ENCODE results near the gene MED13L. TPM values are rescaled to one million over a fixed set of nuclear protein-coding genes. Genes with fewer than 3 reads are reported as not detected.

MED13L gene
- total and polyA plus RNA-seq, 2 donors (not counting 3 experiments of a cell fraction or from before 2014, with no cell fraction given): 27.4 to 93.6 TPM

- CTCF ChIA-PET: no interaction called here
- no peak overlapping the region for H3K4me2 ChIP-seq (ENCODE audit: insufficient read depth, low read length)
- no peak for DNase-seq (ENCODE audit: low read depth, low spot score)
- POLR2A ChIA-PET: no interaction called here
- H3K4me1 ChIP-seq (ENCODE audit: control insufficient read depth, extremely low read depth, insufficient read depth, low read length): no peaks in the 10 kb centered on the region
- H3K36me3 ChIP-seq (ENCODE audit: control insufficient read depth in 2 of 2, extremely low read depth in 1 of 2, insufficient read depth in 2 of 2, low read length in 2 of 2): peaks cover 4 to 31% of the 10 kb centered on the region in 2 experiments
- no peak overlapping the region for H3K9ac ChIP-seq (replicated peaks; ENCODE audit: extremely low read depth, insufficient read depth, low read length)
- FAIRE-seq: no peak
- no peak overlapping the region for H2AFZ ChIP-seq (ENCODE audit: low read depth, low read length)
- no peaks in the 10 kb centered on the region for H3K9me1 ChIP-seq (replicated peaks; ENCODE audit: control insufficient read depth, extremely low read depth, insufficient read depth, low read length)
- BruUV-seq (replicated peaks): no TSS peak
- H3K9me3 ChIP-seq (replicated peaks; ENCODE audit: control insufficient read depth, insufficient read depth, low read length): no peaks in the 10 kb centered on the region
- dilution Hi-C loops (cut with MboI; ENCODE audit: extremely low pct_ligation_motif_present, low sequenced_read_pairs): no loop called here
- intact Hi-C loops (cut with micrococcal nuclease): no loop called here
- H3K79me2 ChIP-seq (ENCODE audit: control insufficient read depth, insufficient read depth, low read length): no peaks in the 10 kb centered on the region
- H3K4me3 ChIP-seq (replicated peaks in 1 of 3; ENCODE audit: insufficient read depth in 1 of 3, low read depth in 1 of 3, low read length in 3 of 3): no peak overlapping the region
- TF ChIP-seq CTCF (IDR thresholded peaks at IDR 0.05; ENCODE audit: extremely low read depth in 1 of 2, insufficient read depth in 1 of 2, low read depth in 1 of 2, low read length in 2 of 2): no peak
- TF ChIP-seq POLR2AphosphoS5 (IDR thresholded peaks at IDR 0.05; ENCODE audit: insufficient read depth, low read depth, low read length): no peak
- TF ChIP-seq MAX (IDR thresholded peaks at IDR 0.05; ENCODE audit: insufficient read depth, insufficient read length): no peak
- no peak for TF ChIP-seq GATA2 (IDR thresholded peaks at IDR 0.05; ENCODE audit: insufficient read depth, insufficient read length, low read depth, low read length)
- no peak for TF ChIP-seq POLR2A (IDR thresholded peaks at IDR 0.05; ENCODE audit: low read depth, low read length)
- no peak for TF ChIP-seq JUN (IDR thresholded peaks at IDR 0.05; ENCODE audit: borderline replicate concordance, insufficient read depth, insufficient read length, low read depth)
- no peak for TF ChIP-seq EZH2 (IDR thresholded peaks at IDR 0.05; ENCODE audit: borderline replicate concordance, low read depth, low read length, severe bottlenecking)
- TF ChIP-seq FOS (IDR thresholded peaks at IDR 0.05; ENCODE audit: borderline replicate concordance, insufficient read depth, low read length): no peak
- TF ChIP-seq MYC (IDR thresholded peaks at IDR 0.05; ENCODE audit: low read depth, low read length): no peak
- H4K20me1 ChIP-seq (replicated peaks; ENCODE audit: control insufficient read depth, extremely low read depth, insufficient read depth, low read length): no peaks in the 10 kb centered on the region
- H3K27me3 ChIP-seq (ENCODE audit: control insufficient read depth in 2 of 2, insufficient read depth in 2 of 2, low read length in 2 of 2): no peaks in the 10 kb centered on the region
- H3K27ac ChIP-seq (ENCODE audit: insufficient read depth, low read depth, low read length): no peak overlapping the region
Measured at GRCh38 chr12:115964626-115965025, 312.9 kb downstream of the MED13L start.
